Common myeloid progenitor, CD34-positive (primary cell): ENCODE measurements around the gene EFCAB8.

Experiments
- CTCF ChIA-PET: fragments of 350-600 bp; sonication (Branson Sonifier 250); formaldehyde crosslinking; loops from one replicate; lab custom pipeline; 2021; ENCODE audit warnings: antibody characterized with exemption; lab: Charles Lee
- POLR2A ChIA-PET: fragments of 350-600 bp; sonication (Branson Sonifier 250); formaldehyde crosslinking; loops from one replicate; lab custom pipeline; 2021; ENCODE audit warnings: antibody characterized with exemption; lab: Charles Lee
- DNase-seq, 3 donors: peaks; one replicate each; pipeline versions ENCODE4 v3.0.0 to v3.0.0-alpha.2; 2013
- H3K27ac ChIP-seq, 2 experiments: 1 replicate in 1 of 2; 2 replicates in 1 of 2; pipeline ENCODE4 v1.7.0; 2013; ENCODE audit warnings: inconsistent platforms in 2 of 2, low read length in 2 of 2, mild to moderate bottlenecking in 2 of 2, low read depth in 1 of 2, moderate library complexity in 1 of 2; ENCODE audit not compliant: severe bottlenecking in 2 of 2, insufficient read depth in 1 of 2, poor library complexity in 1 of 2
- H3K27me3 ChIP-seq, 5 experiments: replicated peaks in 2 of 5; 1 replicate in 3 of 5; 2 replicates in 2 of 5; pipeline versions ENCODE4 v1.6.1 to v1.7.0; 2013; ENCODE audit warnings: low read length in 4 of 5, mild to moderate bottlenecking in 2 of 5, moderate library complexity in 2 of 5, inconsistent platforms in 1 of 5; ENCODE audit not compliant: insufficient read depth in 5 of 5, control insufficient read depth in 4 of 5
- H3K36me3 ChIP-seq, 4 experiments: 1 replicate in 2 of 4; 2 replicates in 2 of 4; pipeline versions ENCODE4 v1.6.1 to v1.7.0; 2013; ENCODE audit warnings: low read length in 3 of 4, control low read depth in 1 of 4, mild to moderate bottlenecking in 1 of 4; ENCODE audit not compliant: control insufficient read depth in 4 of 4, insufficient read depth in 4 of 4
- H3K4me1 ChIP-seq, 4 experiments: 1 replicate in 3 of 4; 2 replicates in 1 of 4; pipeline versions ENCODE4 v1.6.1 to v1.7.1; 2013; ENCODE audit warnings: low read length in 3 of 4, mild to moderate bottlenecking in 3 of 4, control low read depth in 1 of 4, inconsistent platforms in 1 of 4, moderate library complexity in 1 of 4; ENCODE audit not compliant: control insufficient read depth in 4 of 4, insufficient read depth in 4 of 4; ENCODE audit errors: control extremely low read depth in 1 of 4
- H3K4me3 ChIP-seq, 7 experiments: 1 replicate in 4 of 7; 2 replicates in 3 of 7; pipeline versions ENCODE4 v1.5.1 to v1.7.0; 2013; ENCODE audit warnings: mild to moderate bottlenecking in 7 of 7, low read length in 6 of 7, moderate library complexity in 6 of 7, inconsistent platforms in 2 of 7, low read depth in 2 of 7, control low read depth in 1 of 7; ENCODE audit not compliant: insufficient read depth in 4 of 7, control insufficient read depth in 1 of 7; ENCODE audit errors: extremely low read depth in 1 of 7
- H3K9me3 ChIP-seq, 5 experiments: 1 replicate in 4 of 5; 2 replicates in 1 of 5; pipeline versions ENCODE4 v1.6.1 to v1.7.1; 2013; ENCODE audit warnings: low read length in 4 of 5, mild to moderate bottlenecking in 2 of 5, inconsistent platforms in 1 of 5, low read depth in 1 of 5, moderate library complexity in 1 of 5; ENCODE audit not compliant: control insufficient read depth in 4 of 5, insufficient read depth in 2 of 5; ENCODE audit errors: control extremely low read depth in 1 of 5
- whole genome bisulfite sequencing: methylation state at CpG from one replicate; pipeline ENCODE4 v1.1.5; 2013; ENCODE audit not compliant: insufficient coverage; 5-methylcytosine and 5-hydroxymethylcytosine counted together

EFCAB8 gene

GRCh38 chr20:32871627-32872160 is 13.0 kb downstream of the EFCAB8 start:
- Histone ChIP-seq H3K4me1 (peaks cover 0 to 8% (median 4%) of the 10 kb centered on the region in 4 experiments), H3K9me3 (no peaks in the 10 kb centered on the region), H3K4me3 (no peak overlapping the region), H3K36me3 (no peaks in the 10 kb centered on the region), H3K27me3 (no peaks in the 10 kb centered on the region), H3K27ac (no peak overlapping the region)
- DNase-seq: no peak
- CTCF ChIA-PET: interaction anchor here (1.0 to 1.6 kb wide), 3 partner anchors 10 to 30 kb away, joined by 3 to 5 read pairs (median 4); no protein-coding TSS in a partner anchor
- 48% methylated on average over 4 of the region's 4 CpGs for WGBS
- POLR2A ChIA-PET: no interaction called here

GRCh38 chr20:32872266-32872665 is 13.5 kb downstream of the EFCAB8 start:
- H3K9me3 ChIP-seq: no peaks in the 10 kb centered on the region
- DNase-seq: no peak
- WGBS: 77% methylated on average over 3 of the region's 6 CpGs
- H3K36me3 ChIP-seq: no peaks in the 10 kb centered on the region
- CTCF ChIA-PET: interaction anchor here (1.0 to 1.6 kb wide), 3 partner anchors 9 to 30 kb away, joined by 3 to 5 read pairs (median 4); no protein-coding TSS in a partner anchor
- H3K27me3 ChIP-seq: no peaks in the 10 kb centered on the region
- peaks cover 0 to 8% (median 4%) of the 10 kb centered on the region in 4 experiments for H3K4me1 ChIP-seq
- POLR2A ChIA-PET: no interaction called here
- H3K27ac ChIP-seq: no peak overlapping the region
- H3K4me3 ChIP-seq: no peak overlapping the region

GRCh38 chr20:32875673-32876072 is 16.9 kb downstream of the EFCAB8 start:
- Histone ChIP-seq H3K36me3 (no peaks in the 10 kb centered on the region), H3K4me1 (peaks cover 0 to 8% (median 4%) of the 10 kb centered on the region in 4 experiments), H3K9me3 (no peaks in the 10 kb centered on the region), H3K4me3 (no peak overlapping the region), H3K27me3 (no peaks in the 10 kb centered on the region), H3K27ac (no peak overlapping the region)
- POLR2A ChIA-PET: no interaction called here
- 96% methylated on average over 8 of the region's 9 CpGs for WGBS
- DNase-seq: no peak
- CTCF ChIA-PET: interaction anchor here (1.3 kb wide), 1 partner anchor 15 kb away, joined by 4 read pairs; no protein-coding TSS in a partner anchor

DNA sequence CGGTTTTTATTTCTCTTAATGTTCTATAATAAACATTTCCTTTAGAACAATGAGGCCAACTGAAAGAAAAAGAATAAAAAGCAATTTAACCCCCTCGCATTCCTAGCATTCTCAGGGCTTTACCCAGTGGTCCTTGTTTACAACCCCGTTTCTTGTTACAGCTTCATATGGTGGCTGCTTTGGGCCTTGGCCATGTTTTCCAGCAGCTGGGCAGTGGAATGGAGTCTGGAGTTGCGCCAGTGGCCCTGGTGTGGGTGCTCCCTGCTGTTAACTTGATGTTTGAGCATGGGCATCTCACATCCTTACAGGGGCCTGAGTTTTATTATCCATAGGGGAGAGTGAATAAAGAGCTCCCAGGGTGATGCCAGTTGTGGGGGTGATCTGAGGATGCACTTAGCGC is 18.8 kb downstream of the EFCAB8 start:
- CTCF ChIA-PET: no interaction called here
- H3K4me3 ChIP-seq: no peak overlapping the region
- 97% methylated on average over 4 of the region's 5 CpGs for WGBS
- no peak for DNase-seq
- no peaks in the 10 kb centered on the region for H3K27me3 ChIP-seq
- POLR2A ChIA-PET: interaction anchor here (0.7 kb wide), 1 partner anchor 161 kb away, joined by 3 read pairs; no protein-coding TSS in a partner anchor
- no peaks in the 10 kb centered on the region for H3K4me1 ChIP-seq
- no peaks in the 10 kb centered on the region for H3K9me3 ChIP-seq
- no peak overlapping the region for H3K27ac ChIP-seq
- H3K36me3 ChIP-seq: no peaks in the 10 kb centered on the region

DNA sequence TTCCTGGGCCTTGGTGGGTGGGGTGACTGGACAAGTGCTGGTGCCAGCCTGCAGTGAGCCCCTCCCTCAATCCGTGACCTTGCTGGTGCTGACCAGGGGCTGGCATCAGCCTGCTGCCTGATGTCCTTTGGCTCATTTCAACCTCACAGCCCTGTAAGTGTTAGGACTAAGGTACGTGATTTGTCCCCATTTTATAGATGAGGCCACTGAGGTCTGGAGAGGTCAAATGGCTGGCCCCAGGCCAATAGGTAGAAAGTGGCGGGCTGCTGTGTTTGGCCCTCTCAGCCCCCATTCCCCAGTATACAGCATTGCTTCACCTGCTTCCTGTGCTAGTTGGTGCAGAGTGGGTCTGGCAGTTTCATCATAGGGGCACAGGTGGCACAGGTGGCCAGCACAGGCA is 20.1 kb downstream of the EFCAB8 start:
- WGBS: 100% methylated on average over 2 of the region's 3 CpGs

DNA sequence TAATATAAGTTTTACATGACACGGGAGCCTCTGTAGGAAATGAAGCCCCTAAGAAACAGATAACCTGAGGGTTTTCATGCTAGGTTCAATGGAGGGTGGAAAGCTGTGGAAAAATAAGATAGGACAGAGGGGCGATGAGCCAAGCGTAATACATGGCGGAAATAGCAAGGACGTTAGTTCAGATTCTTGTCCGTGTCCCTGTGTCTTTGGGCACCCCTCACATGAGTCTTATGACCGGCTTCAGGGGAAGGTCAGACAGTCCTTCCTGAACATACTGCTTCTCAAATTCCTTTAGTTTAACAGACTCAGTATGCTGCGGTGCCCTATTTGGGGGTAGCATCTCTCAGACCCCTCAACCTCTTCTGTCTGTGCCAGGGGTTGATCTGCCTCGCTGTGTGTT is 20.8 kb downstream of the EFCAB8 start:
- H3K4me3 ChIP-seq: no peak overlapping the region
- 94% methylated on average over 9 of the region's 9 CpGs for WGBS
- DNase-seq: no peak
- H3K4me1 ChIP-seq: no peaks in the 10 kb centered on the region
- H3K9me3 ChIP-seq: no peaks in the 10 kb centered on the region
- H3K36me3 ChIP-seq: no peaks in the 10 kb centered on the region
- H3K27ac ChIP-seq: no peak overlapping the region
- POLR2A ChIA-PET: no interaction called here
- CTCF ChIA-PET: no interaction called here
- H3K27me3 ChIP-seq: no peaks in the 10 kb centered on the region

More for the DNA sequence above, 20.1 kb downstream of the EFCAB8 start:
- no peak for DNase-seq
- Histone ChIP-seq H3K27ac (no peak overlapping the region), H3K27me3 (no peaks in the 10 kb centered on the region), H3K9me3 (no peaks in the 10 kb centered on the region), H3K4me3 (no peak overlapping the region), H3K4me1 (no peaks in the 10 kb centered on the region), H3K36me3 (no peaks in the 10 kb centered on the region)
- ChIA-PET CTCF (no interaction called here), POLR2A (no interaction called here)

DNA sequence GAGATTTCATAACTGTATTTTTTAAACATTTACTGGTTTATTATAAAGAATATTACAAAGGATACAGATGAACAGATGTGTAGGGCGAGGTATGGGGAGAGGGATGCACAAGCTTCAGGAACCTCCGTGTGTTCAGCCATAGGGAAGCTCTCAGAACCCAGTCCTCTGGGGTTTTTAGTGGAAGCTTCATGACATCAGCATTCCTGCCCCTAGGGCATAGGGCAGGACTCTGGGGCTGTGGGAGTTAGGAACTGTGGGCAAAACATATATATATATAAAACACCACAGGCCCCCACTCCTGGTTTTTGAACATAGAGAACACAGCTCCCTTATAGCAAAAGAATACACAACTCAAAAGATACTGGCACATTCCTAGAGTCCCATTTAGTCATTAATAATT is 21.9 kb downstream of the EFCAB8 start:
- no peak for DNase-seq
- Histone ChIP-seq H3K4me3 (no peak overlapping the region), H3K9me3 (no peaks in the 10 kb centered on the region), H3K27ac (no peak overlapping the region), H3K27me3 (no peaks in the 10 kb centered on the region), H3K36me3 (no peaks in the 10 kb centered on the region), H3K4me1 (no peaks in the 10 kb centered on the region)
- POLR2A ChIA-PET: no interaction called here
- CTCF ChIA-PET: interaction anchor here (0.9 to 1.6 kb wide), 4 partner anchors 8 to 25 kb away, joined by 3 to 6 read pairs (median 4); no protein-coding TSS in a partner anchor
- WGBS: 60% methylated on average over 1 of the region's 2 CpGs
